Smooth muscle cell of the brain vasculature (primary cell): ENCODE results near the gene RAB18.
"Not testable (repeated sequence)": the region's sequence is repeated elsewhere in the genome, so short reads cannot be mapped to it uniquely, and the experiment has no call there.

ENCODE experiments used
- DNase-seq: peaks from one replicate; pipeline ENCODE4 v3.0.0-alpha.2; 2012; ENCODE audit warnings: low read depth, low spot score

RAB18 gene

GRCh38 chr10:27504007-27504807 is at the start of gene RAB18:
TSS of gene RAB18 (plus strand) at chr10:27504304. CDS start at chr10:27504370, 66 bp downstream.
- DNase-seq = peak; percentile 97

- DNase-seq = no peak
Measured at GRCh38 chr10:27454837-27455236, 49.3 kb upstream of the RAB18 start.

- no peak for DNase-seq
Measured at GRCh38 chr10:27457261-27457945, 46.7 kb upstream of the RAB18 start.

GRCh38 chr10:27457966-27458365 is 46.1 kb upstream of the RAB18 start:
- no peak for DNase-seq

- DNase-seq = no peak
Measured at GRCh38 chr10:27461312-27461711, 42.8 kb upstream of the RAB18 start.

- no peak for DNase-seq
Measured at GRCh38 chr10:27463961-27464360, 40.1 kb upstream of the RAB18 start.

- no peak for DNase-seq
Measured at GRCh38 chr10:27464993-27465392, 39.1 kb upstream of the RAB18 start.

GRCh38 chr10:27465596-27465995 is 38.5 kb upstream of the RAB18 start:
- not testable (repeated sequence) for DNase-seq

GRCh38 chr10:27470885-27471284 is 33.2 kb upstream of the RAB18 start:
- no peak for DNase-seq

GRCh38 chr10:27474741-27475140 is 29.4 kb upstream of the RAB18 start:
- no peak for DNase-seq

GRCh38 chr10:27479016-27479415 is 25.1 kb upstream of the RAB18 start:
- no peak for DNase-seq

GRCh38 chr10:27481486-27481885 is 22.6 kb upstream of the RAB18 start:
- DNase-seq = no peak

- no peak for DNase-seq
Measured at GRCh38 chr10:27482984-27483956, 20.8 kb upstream of the RAB18 start.

GRCh38 chr10:27485368-27485767 is 18.7 kb upstream of the RAB18 start:
- DNase-seq = no peak

- no peak for DNase-seq
Measured at GRCh38 chr10:27485986-27486385, 18.1 kb upstream of the RAB18 start.

GRCh38 chr10:27490807-27491206 is 13.3 kb upstream of the RAB18 start:
- no peak for DNase-seq

- DNase-seq = no peak
Measured at GRCh38 chr10:27494116-27494805, 9.8 kb upstream of the RAB18 start.

- no peak for DNase-seq
Measured at GRCh38 chr10:27496137-27496536, 8.0 kb upstream of the RAB18 start.

GRCh38 chr10:27500096-27500495 is 4.0 kb upstream of the RAB18 start:
- DNase-seq = no peak

- no peak for DNase-seq
Measured at GRCh38 chr10:27500886-27501285, 3.2 kb upstream of the RAB18 start.

- no peak for DNase-seq
Measured at GRCh38 chr10:27503498-27504006, 552 bp upstream of the RAB18 start.
